Activated CD4-positive, CD25-positive, alpha-beta regulatory T cell treated with anti-CD3 and anti-CD28 coated beads, Interleukin-2, amount 50 U/mL, for 16 hours (primary cell): ENCODE data around the gene ORM2.
"Not testable (repeated sequence)": the region's sequence is repeated elsewhere in the genome, so short reads cannot be mapped to it uniquely, and the experiment has no call there.

Experiments
- DNase-seq: peaks from one replicate; pipeline ENCODE4 v3.0.0-alpha.2; 2020; ENCODE audit warnings: low read depth, low spot score

The ORM2 gene

DNA sequence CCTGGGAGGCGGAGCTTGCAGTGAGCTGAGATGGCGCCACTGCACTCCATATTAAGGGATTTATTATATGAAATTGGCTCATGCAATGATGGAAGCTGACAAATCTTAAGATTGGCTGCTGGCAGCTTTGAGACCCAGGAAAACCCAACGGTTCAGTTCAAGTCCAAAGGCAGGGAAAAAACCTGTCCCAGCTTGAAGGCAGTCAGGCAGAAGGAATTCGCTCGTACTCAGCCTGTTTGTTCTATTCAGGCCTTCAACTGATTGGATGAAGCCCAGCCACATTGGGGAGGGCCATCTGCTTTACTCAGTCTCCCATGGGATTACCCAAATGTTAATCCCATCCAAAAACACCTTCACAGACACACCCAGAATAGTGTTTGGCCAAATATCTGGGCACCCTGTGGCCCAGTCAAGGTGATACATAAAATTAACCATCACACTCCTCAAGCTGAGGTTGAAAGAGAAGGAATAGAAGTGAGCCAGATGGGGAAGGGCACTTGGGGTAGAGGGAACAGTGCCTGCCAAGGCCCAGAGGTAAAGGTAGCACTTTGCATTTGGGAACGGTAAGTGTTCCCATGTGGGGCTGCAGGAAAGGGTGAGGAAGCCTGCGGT lies 15.3 kb upstream of the ORM2 start:
- DNase-seq, result no peak

DNA sequence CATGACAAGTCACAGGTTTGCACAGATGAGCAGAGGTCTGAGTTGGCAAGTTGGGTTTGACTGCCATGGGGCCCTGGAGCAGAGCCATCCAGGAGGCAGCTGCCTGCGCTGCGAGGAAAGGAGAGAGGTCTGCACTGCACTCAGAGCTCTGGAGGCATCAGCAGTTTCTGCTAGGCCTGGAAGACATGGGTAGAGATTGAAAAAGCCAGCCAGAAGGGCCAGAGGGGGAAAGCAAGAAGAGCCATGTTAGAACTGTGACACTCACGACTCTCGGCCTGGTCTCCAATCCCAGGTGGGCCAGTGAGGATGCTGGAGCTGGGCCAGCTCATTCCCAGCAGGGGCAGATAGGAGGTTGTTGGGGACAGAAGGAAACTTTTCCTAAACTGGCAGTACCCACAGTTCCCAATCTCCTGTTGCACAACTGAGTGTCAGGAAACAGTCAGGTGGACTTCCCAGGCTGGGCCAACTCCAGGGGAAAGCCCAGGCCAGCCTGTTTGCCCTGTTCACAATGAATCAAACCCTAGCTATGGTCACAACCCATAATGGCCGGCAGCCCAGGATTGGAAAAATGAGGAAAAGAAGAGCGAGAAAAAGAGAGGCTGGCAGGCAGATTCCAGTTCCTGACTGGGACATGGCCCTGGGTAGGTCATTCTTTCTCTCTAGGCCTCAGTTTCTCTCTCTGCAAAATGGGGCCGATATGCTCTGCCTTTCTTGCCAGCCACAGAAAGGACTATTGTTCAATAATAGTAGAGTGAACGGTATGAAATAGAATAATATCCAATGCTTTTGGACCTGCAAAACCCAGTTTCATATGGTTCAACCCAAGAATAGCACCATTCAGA lies 14.6 kb upstream of the ORM2 start:
- no peak for DNase-seq

DNA sequence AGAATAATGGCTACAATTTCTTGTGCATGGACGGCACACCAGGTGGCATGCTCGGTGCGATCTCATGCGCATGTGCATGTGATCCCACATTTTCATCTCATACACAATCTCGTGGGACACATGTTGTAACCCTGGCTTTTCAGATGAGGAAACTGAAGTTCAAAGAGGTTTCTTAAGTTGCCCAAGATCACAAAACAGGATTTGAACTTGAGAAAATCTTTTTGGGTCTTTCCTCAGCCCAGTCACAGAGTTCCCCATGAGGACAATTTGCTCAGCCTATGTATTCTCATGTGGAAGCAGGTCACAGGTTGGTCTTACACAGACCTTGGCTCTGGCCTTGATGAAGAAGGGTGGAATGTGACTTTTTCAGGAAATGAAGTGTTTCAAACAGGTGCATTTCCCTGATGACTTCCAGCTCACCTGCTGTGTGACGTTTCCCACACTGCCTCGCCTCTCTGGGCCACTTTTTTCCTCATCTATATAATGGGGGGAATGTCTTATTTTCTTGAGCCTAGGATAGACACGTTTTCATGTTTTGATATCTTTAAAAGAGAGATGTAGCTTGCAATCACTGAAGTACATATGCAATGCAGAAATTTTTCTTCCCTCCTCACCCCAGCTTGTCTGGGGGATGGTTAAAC lies 13.8 kb upstream of the ORM2 start:
- no peak for DNase-seq

DNA sequence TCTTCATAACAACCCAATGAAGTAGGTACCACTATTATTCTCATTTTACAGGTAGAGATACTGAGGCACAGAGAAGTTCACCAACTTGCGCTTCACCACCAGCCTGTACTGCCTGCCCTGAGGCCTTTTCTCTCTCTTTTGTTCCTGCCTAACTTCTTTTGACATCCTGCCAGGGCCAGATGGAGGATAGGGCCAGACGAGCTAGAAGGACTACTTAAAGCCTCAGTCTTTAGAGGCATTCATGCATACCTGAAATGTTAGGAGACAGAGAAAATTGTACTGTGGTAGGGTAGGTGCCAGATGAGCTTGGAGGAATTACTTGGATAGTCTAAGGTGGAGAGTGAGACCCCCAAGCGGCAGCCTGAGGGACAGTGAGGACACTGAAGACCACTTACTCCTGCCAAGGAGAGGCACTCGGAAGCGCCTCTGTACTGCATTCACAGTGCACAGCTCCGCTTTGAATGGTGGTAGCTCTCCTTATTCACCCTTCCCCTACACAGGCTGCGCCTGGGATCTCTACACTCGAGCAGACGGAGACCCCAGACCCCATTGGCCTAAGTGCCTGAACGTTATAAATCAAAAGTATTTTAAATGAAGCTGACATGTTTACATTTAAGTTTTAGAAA lies 13.0 kb upstream of the ORM2 start:
- DNase-seq, result no peak

DNA sequence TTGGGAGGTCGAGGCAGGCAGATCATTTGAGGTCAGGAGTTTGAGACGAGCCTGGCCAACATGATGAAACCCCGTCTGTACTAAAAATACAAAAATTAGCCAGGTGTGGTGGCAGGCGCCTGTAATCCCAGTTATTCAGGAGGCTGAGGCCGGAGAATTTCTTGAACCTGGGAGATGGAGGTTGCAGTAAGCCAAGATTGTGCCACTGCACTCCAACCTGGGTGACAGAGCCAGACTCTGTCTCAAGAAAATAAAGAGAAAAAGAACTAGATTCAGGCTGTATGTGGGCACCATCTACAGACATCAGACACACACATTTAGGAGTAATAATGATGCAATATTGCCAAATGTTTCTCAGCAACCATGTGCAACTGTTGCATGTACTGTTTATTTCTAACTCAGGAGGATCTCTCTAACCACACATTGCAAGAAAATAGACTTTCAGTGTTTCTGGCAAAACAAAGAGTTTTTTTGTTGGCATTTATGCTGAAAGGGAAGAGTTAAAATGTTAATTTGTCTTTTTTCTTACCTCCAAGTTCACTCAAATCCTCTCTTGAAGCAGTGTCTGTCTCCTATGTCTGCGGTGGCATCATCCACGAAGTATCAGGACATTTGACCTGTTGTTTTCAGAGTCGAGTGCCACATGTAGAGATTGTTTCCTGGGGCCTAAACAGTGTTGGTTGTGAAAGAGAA lies 11.9 kb upstream of the ORM2 start:
- DNase-seq, result no peak

DNA sequence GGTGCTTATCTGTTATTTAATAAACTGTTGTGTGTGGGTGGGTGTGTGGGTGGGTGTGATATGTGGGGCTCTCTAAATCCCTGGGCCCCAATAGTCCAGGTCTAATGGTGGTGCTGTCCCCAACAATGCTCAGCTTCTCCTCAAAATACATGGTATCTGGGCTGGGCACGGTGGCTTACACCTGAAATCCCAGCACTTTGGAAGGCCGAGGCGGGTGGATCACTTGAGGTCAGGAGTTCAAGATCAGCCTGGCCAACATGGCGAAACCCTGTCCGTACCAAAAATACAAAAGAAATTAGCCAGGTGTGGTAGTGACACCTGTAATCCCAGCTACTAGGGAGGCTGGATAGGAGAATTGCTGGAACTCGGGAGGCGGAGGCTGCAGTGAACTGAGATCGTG lies 11.3 kb upstream of the ORM2 start:
- no peak for DNase-seq

DNA sequence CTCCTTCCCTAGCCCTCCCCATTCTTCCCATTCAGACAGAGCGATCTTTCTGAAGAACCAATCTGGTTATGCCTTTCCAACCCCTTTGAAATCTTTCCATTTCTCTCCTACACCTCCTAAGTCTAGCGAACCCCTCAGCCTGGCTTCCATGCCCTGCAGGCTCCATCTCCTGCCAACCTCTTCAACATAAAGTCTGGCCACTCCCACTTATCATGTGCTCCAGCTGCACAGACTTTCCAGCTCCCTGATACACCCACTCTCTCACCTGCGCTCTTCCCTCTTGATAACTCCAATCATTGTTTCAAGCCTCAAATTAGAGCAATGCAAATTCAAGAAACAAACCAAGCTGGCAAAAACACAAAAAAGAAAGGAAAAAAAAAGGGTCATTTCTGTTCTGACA lies 10.5 kb upstream of the ORM2 start:
- no peak for DNase-seq

DNA sequence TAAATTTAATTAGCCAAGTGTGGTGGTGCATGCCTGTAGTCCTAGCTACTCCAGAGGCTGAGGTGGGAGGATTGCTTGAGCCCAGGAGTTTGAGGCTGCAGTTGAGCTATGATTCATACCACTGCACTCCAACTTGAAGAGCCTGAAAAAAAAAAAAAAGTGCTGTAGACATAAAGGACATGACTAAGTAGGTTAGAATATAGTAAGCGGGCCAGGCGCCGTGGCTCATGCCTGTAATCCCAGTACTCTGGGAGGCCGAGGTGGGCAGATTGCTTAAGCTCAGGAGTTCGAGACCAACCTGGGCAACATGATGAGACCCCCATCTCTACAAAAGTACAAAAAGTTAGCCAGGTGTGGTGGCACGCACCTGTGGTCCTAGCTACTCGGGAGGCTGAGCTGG lies 9.0 kb upstream of the ORM2 start:
- DNase-seq, result not testable (repeated sequence)

DNA sequence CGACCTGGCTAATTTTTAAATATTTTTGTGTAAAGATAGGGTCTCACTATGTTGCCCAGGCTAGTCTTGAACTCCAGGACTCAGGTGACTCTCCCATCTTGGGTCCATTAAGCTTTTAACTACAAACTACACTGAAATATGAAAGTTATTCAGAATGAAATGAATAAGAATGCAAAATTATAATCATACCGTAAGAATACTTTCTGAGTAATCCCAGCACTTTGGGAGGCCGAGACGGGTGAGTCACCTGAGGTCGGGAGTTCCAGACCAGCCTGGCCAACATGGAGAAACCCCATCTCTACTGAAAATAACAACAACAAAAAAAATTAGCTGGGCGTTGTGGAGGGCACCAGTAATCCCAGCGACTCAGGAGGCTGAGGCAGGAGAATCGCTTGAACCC lies 7.9 kb upstream of the ORM2 start:
- no peak for DNase-seq

DNA sequence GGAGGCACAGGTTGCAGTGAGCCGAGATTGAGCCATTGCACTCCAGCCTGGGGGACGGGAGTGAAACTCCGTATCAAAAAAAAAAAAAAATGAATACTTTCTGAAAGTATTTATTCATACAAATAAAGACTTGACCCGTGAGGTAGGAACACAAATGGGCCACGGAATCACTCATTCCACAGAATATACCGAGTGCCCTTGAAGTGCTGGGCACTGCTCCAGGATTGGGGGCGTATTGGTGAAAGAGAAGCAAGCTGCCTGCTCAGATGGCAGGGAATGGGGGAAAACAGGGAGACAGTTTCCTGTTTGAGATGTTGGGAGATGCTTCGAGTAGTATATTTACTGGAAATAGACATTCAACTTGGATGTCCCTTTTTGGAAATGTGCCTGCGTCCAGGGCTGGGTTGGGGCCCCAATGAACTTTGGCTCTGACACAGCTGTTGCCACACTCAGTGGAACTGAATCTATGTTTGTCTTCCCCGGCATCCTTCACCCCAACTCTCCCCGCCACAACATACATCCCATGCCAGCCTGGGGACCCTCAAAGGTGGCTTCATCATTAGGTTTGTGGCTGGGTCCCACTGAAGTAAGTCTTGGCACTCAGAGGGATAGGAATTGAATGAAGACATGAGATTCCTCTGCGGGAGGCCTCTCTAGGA lies 7.4 kb upstream of the ORM2 start:
- DNase-seq, result not testable (repeated sequence)

DNA sequence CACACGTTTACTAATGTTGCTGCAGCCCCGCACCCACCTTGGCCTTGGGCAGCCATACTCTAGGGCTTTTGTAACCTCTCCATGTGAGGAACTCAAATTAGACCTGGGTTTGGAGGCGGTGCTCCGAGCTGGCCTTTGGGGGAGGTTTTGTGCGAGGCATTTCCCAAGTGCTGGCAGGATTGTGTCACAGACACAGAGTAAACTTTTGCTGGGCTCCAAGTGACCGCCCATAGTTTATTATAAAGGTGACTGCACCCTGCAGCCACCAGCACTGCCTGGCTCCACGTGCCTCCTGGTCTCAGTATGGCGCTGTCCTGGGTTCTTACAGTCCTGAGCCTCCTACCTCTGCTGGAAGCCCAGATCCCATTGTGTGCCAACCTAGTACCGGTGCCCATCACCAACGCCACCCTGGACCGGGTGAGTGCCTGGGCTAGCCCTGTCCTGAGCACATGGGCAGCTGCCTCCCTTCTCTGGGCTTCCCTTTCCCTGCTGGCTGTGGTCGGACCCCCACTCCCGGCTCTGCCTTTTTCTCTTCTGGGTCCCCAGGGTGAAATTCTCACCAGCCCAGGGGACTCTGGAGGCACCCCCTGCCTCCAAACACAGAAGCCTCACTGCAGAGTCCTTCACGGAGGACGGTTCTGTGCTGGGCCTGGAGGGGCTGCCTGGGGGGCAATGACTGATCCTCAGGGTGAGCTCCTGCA lies 6.7 kb upstream of the ORM2 start, which contains the start of gene ORM1:
Gene ORM1 (plus strand): TSS at position 268 of the 701 bp plus-strand sequence. CDS start 36 bp downstream, at position 304.
- not testable (repeated sequence) for DNase-seq

DNA sequence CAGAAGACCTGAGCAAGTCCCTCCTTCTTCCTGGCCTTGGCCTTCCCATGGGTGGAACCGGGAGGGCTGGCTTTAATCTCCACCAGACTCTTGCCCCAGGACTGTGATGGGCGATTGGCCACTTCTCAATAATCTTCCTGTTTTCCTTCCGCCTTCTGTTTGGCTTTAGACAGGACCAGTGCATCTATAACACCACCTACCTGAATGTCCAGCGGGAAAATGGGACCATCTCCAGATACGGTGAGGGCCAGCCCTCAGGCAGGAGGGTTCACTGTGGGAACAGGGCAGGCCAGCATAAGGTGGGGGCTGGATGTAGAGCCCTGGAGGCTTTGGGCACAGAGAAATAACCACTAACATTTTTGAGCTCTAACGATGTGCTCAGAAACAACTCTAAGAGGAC lies 5.8 kb upstream of the ORM2 start:
- DNase-seq, result not testable (repeated sequence)

DNA sequence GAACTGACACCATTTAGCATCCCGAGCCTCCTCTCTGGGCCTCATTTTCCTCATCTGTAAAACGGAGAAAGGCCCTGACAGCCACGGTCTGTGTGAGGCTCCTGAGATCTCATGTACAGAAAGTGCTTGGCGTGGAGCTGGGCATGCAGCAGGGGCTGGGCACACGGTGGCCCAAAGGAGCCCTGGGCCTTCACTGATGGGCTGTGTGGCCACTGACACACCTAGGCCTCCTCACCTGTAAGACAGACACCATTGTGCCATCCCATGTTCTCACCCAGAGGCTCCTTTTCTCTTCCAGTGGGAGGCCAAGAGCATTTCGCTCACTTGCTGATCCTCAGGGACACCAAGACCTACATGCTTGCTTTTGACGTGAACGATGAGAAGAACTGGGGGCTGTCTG lies 5.2 kb upstream of the ORM2 start:
- no peak for DNase-seq

DNA sequence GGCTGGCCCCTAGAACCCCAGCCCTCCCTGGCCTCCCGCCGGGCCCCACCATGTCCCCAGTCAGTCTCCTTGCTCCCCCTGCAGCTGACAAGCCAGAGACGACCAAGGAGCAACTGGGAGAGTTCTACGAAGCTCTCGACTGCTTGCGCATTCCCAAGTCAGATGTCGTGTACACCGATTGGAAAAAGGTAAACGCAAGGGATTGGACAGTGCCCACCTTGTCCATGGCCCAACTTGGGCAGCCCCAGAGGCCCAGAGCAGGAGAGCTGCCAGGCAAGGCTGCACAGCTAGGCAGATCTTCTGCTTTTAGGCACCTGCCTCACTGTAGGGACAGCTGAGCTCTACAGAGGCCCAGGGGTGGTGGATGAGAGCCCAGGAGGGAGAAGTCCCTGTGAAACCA lies 4.7 kb upstream of the ORM2 start:
- DNase-seq, result not testable (repeated sequence)

DNA sequence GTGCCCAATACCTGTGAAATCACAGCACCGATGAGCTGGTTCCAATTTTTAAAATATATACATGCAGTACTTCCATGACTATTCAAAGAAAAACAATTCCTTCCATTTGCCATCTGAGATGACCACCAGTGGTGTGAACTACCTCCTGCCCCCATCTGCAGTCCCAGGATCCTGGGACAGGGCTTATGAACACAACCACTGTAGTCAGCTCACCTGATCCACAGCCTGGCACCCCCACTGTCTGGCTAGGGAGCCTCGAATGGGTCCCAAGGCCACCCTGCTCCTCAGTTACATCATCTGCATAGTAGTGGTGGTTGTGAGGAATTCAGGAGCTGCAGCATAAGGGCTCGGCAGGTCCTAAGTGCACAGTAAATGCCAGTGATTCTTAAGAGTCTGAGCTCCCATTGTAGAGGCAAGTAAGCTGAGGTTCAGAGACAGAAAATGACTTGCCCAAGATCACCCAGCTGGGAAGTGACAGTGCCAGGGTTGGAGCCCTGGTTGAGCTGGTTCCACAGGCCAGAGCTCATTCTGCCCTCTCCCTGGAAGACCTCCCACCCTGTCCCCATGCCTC lies 3.9 kb upstream of the ORM2 start:
- not testable (repeated sequence) for DNase-seq

DNA sequence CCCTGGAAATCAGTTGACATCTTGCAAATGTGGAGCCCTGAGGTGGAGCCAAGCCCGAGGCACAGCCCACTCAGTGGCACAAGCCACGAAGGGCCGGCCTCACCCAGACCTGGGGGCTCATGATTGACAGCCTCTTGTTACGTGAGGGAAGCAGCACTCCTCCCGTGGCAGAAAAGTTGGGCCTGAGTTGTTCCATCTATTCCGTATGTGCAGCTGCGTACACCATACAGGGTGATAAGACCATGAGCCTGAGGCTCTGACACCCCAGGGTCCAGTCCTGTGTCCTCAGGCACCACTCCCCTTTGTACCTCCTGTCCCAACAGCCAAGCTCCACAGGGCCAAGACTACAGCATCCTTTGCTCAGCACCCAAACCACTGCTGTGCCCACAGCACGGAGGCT lies 1.9 kb upstream of the ORM2 start:
- no peak for DNase-seq

DNA sequence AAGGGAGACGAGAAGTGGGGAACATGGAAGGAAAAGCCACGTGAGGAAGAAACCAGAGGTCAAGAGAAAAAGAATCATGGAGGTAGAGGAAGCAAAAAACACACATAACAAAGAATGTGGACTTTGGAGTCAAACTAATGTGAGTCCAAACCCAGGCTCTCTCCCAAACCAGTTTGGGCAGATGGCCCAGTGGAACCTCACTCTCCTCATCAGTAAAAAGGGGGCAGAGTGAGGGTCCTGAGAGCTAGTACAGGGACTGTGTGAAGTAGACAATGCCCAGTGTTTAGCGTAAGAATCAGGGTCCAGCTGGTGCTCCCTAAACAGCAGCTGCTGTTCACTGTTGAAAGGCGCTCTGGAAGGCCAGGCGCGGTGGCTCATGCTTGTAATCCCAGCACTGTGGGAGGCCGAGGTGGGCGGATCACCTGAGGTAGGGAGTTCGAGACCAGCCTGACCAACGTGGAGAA lies 1.3 kb upstream of the ORM2 start:
- not testable (repeated sequence) for DNase-seq

DNA sequence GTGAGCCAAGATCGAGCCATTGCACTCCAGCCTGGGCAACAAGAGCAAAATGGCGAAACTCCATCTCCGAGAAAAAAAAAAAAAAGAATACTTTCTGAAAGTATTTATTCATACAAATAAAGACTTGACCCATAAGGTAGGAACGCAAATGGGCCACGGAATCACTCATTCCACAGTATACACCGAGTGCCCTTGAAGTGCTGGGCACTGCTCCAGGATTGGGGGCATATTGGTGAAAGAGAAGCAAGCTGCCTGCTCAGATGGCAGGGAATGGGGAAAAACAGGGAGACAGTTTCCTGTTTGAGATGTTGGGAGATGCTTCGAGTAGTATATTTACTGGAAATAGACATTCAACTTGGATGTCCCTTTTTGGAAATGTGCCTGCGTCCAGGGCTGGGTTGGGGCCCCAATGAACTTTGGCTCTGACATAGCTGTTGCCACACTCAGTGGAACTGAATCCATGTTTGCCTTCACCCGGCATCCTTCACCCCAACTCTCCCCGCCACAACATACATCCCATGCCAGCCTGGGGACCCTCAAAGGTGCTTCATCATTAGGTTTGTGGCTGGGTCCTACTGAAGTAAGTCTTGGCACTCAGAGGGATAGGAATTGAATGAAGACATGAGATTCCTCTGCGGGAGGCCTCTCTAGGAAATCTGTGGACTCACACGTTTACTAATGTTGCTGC lies 588 bp upstream of the ORM2 start:
- not testable (repeated sequence) for DNase-seq

DNA sequence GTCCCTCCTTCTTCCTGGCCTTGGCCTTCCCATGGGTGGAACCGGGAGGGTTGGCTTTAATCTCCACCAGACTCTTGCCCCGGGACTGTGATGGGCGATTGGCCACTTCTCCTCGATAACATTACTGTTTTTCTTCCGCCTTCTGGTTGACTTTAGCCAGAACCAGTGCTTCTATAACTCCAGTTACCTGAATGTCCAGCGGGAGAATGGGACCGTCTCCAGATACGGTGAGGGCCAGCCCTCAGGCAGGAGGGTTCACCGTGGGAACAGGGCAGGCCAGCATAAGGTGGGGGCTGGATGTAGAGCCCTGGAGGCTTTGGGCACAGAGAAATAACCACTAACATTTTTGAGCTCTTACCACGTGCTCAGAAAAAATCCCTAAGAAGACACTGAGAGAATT lies 967 bp downstream of the ORM2 start:
- no peak for DNase-seq
